ENCODE data around the gene C2CD2. TPM values are rescaled to one million over a fixed set of nuclear protein-coding genes. Genes with fewer than 3 reads are reported as not detected.

Gene C2CD2
- total and polyA plus RNA-seq, 8 donors: 18.3 to 24.1 (median 19.6) TPM

- no peaks in the 10 kb centered on the region for H3K27me3 ChIP-seq
- DNase-seq (no peak), ATAC-seq (no peak)
- peak overlapping the region; percentile 63 to 71 for H3K27ac ChIP-seq
- no peak for TF ChIP-seq CTCF (IDR thresholded peaks at IDR 0.05)
- intact Hi-C loops (cut with DNase I): no loop called here
- H3K4me3 ChIP-seq: no peak overlapping the region
- H3K9me3 ChIP-seq: no peaks in the 10 kb centered on the region
- H3K36me3 ChIP-seq: no peaks in the 10 kb centered on the region
- peaks cover 6 to 61% of the 10 kb centered on the region in 2 donors for H3K4me1 ChIP-seq
Measured at GRCh38 chr21:41924368-41924754, 29.5 kb downstream of the C2CD2 start.

- no peak for ATAC-seq
Measured at GRCh38 chr21:41923631-41924367, 30.0 kb downstream of the C2CD2 start.

GRCh38 chr21:41923186-41923585, 30.6 kb downstream of the C2CD2 start:
- TF ChIP-seq CTCF (IDR thresholded peaks at IDR 0.05): no peak
- Histone ChIP-seq H3K36me3 (no peaks in the 10 kb centered on the region), H3K27me3 (no peaks in the 10 kb centered on the region), H3K4me1 (peaks cover 6 to 49% of the 10 kb centered on the region in 2 donors), H3K4me3 (no peak overlapping the region), H3K9me3 (no peaks in the 10 kb centered on the region), H3K27ac (peak overlapping the region; percentile 63 to 71)
- intact Hi-C loops (cut with DNase I): no loop called here
- DNase-seq (no peak), ATAC-seq (no peak)

More at GRCh38 chr21:41923631-41924367, 30.0 kb downstream of the C2CD2 start:
- H3K27me3 ChIP-seq: no peaks in the 10 kb centered on the region
- peak overlapping the region; percentile 63 to 71 for H3K27ac ChIP-seq
- H3K4me3 ChIP-seq: no peak overlapping the region
- H3K36me3 ChIP-seq: no peaks in the 10 kb centered on the region
- intact Hi-C loops (cut with DNase I): no loop called here
- H3K9me3 ChIP-seq: no peaks in the 10 kb centered on the region
- no peak for TF ChIP-seq CTCF (IDR thresholded peaks at IDR 0.05)
- H3K4me1 ChIP-seq: peaks cover 6 to 55% of the 10 kb centered on the region in 2 donors
- no peak for DNase-seq

GRCh38 chr21:41921021-41921420, 32.8 kb downstream of the C2CD2 start:
- TF ChIP-seq CTCF (IDR thresholded peaks at IDR 0.05): no peak
- H3K27ac ChIP-seq: no peak overlapping the region
- no peaks in the 10 kb centered on the region for H3K9me3 ChIP-seq
- intact Hi-C loops (cut with DNase I): no loop called here
- H3K4me1 ChIP-seq: peaks cover 6 to 27% of the 10 kb centered on the region in 2 donors
- no peak overlapping the region for H3K4me3 ChIP-seq
- ATAC-seq: peak; percentile 14
- H3K36me3 ChIP-seq: peaks cover 0 to 18% of the 10 kb centered on the region in 2 donors
- H3K27me3 ChIP-seq: no peaks in the 10 kb centered on the region
- no peak for DNase-seq

- intact Hi-C loops (cut with DNase I): no loop called here
- no peak for ATAC-seq
- H3K4me1 ChIP-seq: peaks cover under 1 to 22% of the 10 kb centered on the region in 2 donors
Measured at GRCh38 chr21:41920476-41920875, 33.3 kb downstream of the C2CD2 start.

More at GRCh38 chr21:41920476-41920875, 33.3 kb downstream of the C2CD2 start:
- Histone ChIP-seq H3K27me3 (no peaks in the 10 kb centered on the region), H3K4me3 (no peak overlapping the region), H3K36me3 (peaks cover 0 to 23% of the 10 kb centered on the region in 2 donors), H3K27ac (no peak overlapping the region), H3K9me3 (no peaks in the 10 kb centered on the region)
- no peak for TF ChIP-seq CTCF (IDR thresholded peaks at IDR 0.05)
- DNase-seq: no peak
